GM19452 (cell line): ENCODE measurements around the gene TTC7B.

Source experiments
- ATAC-seq: cut with Tn5 transposase; IDR thresholded peaks from one replicate; pipeline ENCODE4 v1.9.1; 2021; ENCODE audit not compliant: unreplicated experiment

TTC7B gene

GRCh38 chr14:90499908-90500664 lies 316.1 kb downstream of the TTC7B start:
- no peak for ATAC-seq

GRCh38 chr14:90499121-90499520 lies 317.1 kb downstream of the TTC7B start:
- ATAC-seq = no peak

- ATAC-seq = no peak
These were observed 318.0 kb downstream of the TTC7B start for GRCh38 chr14:90498198-90498597.

- no peak for ATAC-seq
These were observed 319.9 kb downstream of the TTC7B start for GRCh38 chr14:90496379-90496778.

GRCh38 chr14:90495357-90496276 lies 320.6 kb downstream of the TTC7B start:
- ATAC-seq = no peak

- ATAC-seq = no peak
These were observed 324.2 kb downstream of the TTC7B start for GRCh38 chr14:90491911-90492531.

- no peak for ATAC-seq
These were observed 324.9 kb downstream of the TTC7B start for GRCh38 chr14:90491221-90491885.

- no peak for ATAC-seq
These were observed 325.5 kb downstream of the TTC7B start for GRCh38 chr14:90490720-90491050.

GRCh38 chr14:90489916-90490719 lies 326.1 kb downstream of the TTC7B start:
- ATAC-seq = no peak

GRCh38 chr14:90489306-90489705 lies 326.9 kb downstream of the TTC7B start:
- ATAC-seq = no peak

GRCh38 chr14:90488256-90488655 lies 328.0 kb downstream of the TTC7B start:
- no peak for ATAC-seq

- no peak for ATAC-seq
These were observed 328.8 kb downstream of the TTC7B start for GRCh38 chr14:90487462-90487861.

GRCh38 chr14:90487031-90487430 lies 329.2 kb downstream of the TTC7B start:
- ATAC-seq = no peak

- no peak for ATAC-seq
These were observed 331.9 kb downstream of the TTC7B start for GRCh38 chr14:90484291-90484690.

GRCh38 chr14:90483571-90483974 lies 332.7 kb downstream of the TTC7B start:
- ATAC-seq = no peak

- no peak for ATAC-seq
These were observed 333.1 kb downstream of the TTC7B start for GRCh38 chr14:90483117-90483516.

GRCh38 chr14:90475298-90475697 lies 340.9 kb downstream of the TTC7B start:
- no peak for ATAC-seq
